Subcutaneous adipose tissue (tissue), 4 donors: ENCODE data around the gene KIAA0232. TPM values are rescaled to one million over a fixed set of nuclear protein-coding genes. Genes with fewer than 3 reads are reported as not detected.

Source experiments
- total RNA-seq, 4 donors: library from RNA; depleted of rRNA; stranded (reverse); fragments of >200 nt; gene quantifications; one replicate each; pipeline ENCODE4 v1.1.0, GENCODE V29; 2016
- TF ChIP-seq, protein P1 (sequence below): fragments of 450-650 bp; IDR thresholded peaks from one replicate; pipeline ENCODE4 v1.5.1; 2016; ENCODE audit warnings: low read depth, mild to moderate bottlenecking, control low read depth, antibody characterized with exemption, moderate library complexity

Gene KIAA0232
- total RNA-seq, 4 donors from 2014 or later, result 24.3 to 36.5 (median 31.0) TPM

DNA sequence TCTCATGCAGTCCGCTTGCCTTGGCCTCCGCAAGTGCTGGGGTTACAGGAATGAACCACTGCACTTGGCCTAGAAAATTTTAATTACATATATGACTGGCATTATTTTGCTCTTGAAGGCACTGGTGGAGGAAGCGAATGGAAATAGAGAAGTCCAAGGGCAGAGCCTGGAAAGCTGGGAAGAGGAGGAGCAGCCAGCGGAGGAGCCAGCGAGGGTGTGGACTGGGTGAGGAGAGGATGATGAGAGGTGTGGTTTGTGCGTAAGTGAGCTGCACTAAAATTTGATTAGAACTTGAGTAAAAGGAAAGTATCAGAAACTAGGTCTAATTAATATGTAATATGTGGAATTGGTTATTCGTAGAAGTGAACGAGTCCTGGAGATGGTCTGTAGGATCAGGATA, 13.3 kb downstream of the KIAA0232 start:
- TF ChIP-seq, protein P1, sequence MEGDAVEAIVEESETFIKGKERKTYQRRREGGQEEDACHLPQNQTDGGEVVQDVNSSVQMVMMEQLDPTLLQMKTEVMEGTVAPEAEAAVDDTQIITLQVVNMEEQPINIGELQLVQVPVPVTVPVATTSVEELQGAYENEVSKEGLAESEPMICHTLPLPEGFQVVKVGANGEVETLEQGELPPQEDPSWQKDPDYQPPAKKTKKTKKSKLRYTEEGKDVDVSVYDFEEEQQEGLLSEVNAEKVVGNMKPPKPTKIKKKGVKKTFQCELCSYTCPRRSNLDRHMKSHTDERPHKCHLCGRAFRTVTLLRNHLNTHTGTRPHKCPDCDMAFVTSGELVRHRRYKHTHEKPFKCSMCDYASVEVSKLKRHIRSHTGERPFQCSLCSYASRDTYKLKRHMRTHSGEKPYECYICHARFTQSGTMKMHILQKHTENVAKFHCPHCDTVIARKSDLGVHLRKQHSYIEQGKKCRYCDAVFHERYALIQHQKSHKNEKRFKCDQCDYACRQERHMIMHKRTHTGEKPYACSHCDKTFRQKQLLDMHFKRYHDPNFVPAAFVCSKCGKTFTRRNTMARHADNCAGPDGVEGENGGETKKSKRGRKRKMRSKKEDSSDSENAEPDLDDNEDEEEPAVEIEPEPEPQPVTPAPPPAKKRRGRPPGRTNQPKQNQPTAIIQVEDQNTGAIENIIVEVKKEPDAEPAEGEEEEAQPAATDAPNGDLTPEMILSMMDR, result no peak

DNA sequence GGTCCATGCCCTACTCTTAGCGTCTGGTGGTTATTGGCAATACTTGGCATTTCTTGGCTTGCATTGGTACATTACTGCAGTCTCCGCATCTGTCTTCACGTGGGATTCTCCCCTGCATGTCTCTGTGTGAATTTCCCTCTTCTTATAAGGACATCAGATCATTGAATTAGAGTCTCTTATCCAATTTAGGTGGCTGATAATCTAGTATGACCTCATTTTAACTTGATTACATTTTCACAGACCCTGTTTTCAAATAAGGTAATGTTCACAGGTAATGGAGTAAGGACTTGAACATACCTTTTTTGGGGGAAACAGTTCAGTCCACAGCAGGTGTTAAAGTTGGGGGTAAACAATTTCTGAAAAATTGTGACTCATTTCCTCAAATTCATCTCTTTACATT, 16.6 kb downstream of the KIAA0232 start:
- TF ChIP-seq, protein P1, result no peak

DNA sequence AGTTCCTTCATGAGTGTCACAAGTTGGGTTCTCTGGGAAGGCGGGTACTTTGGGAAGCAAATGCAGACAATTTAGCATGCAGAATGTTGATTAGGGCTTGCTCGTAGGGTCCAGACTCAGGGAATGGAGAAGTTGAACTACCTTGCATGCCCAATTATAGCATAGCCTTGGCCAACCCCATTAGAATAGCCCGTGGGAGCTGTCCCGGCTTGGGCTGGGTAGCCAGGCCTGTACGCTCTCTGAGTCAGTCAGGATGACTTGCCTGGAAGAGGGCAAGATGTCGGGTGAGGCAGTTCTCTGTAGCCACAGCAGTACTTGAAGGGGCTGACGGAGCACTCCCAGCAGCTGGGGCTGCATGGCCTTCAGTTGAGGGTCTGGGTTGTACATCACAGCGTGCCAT, 19.5 kb downstream of the KIAA0232 start:
- TF ChIP-seq, protein P1, result no peak

DNA sequence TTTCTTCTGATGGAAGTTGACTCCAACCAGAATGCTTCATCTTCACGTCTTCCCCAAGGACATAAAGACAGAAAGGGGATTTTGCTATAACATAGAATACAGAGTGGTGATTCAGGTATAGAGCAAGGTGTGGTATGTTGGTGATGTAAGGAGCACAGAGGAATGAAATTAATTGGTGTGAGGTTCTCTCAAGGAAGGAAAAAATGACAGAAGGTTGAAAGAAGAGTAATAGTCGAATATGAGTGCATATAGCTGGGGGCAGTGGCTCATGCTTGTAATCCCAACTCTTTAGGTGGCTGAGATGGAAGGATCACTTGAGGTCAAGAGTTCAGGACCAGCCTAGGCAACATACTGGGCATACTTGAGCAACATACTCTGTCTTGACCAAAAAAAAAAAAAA, 20.1 kb downstream of the KIAA0232 start:
- TF ChIP-seq, protein P1, result no peak

DNA sequence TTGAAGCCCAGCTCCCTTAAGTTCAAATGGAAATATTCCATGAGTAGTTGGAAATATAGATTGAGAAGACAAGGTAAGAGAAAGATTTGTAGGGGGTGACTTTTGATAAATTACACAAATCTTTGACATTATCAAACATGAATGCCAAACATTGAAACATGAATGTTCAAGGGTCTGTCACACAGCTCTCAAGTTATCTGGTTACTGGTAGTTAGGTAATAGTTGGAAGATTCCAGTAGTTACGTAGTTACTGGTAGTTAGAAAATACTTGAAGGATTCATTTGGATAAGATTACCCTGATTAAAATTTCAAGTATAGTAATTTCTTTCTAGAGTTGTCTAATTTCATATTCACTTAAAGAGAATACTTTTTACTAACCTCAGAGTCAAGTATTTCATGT, 20.7 kb downstream of the KIAA0232 start:
- TF ChIP-seq, protein P1, result no peak

DNA sequence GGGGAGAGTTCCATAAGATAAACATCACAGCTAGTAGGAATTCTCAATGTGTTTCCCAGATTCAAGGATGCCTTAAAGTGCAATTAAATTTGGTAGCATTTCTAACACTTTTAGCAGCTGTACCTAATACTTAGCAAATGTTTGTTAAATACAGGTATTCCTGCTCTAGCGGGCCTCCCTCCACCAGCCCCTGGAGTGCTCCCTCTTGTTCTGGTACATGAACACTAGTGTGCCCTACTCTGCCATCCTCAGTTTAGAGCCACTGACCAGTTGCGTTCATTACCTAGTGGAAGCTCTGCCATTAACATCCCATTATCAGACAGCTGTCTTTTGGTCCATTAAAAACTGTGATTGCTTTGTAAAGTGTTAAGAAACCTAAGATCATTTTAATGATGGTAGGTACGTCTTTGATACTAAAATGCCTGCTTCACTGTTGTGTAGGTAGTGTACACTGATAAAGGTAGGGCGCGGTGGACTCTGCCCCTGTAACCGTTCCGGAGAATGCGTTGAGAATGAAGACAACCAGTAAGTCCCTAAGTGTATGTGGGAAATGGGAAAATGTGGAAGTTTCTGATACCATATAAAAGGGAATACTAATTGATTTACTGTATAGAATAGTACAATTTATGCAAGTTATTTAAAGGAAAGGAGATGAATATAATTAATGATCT, 21.7 kb downstream of the KIAA0232 start:
- TF ChIP-seq, protein P1, result no peak

DNA sequence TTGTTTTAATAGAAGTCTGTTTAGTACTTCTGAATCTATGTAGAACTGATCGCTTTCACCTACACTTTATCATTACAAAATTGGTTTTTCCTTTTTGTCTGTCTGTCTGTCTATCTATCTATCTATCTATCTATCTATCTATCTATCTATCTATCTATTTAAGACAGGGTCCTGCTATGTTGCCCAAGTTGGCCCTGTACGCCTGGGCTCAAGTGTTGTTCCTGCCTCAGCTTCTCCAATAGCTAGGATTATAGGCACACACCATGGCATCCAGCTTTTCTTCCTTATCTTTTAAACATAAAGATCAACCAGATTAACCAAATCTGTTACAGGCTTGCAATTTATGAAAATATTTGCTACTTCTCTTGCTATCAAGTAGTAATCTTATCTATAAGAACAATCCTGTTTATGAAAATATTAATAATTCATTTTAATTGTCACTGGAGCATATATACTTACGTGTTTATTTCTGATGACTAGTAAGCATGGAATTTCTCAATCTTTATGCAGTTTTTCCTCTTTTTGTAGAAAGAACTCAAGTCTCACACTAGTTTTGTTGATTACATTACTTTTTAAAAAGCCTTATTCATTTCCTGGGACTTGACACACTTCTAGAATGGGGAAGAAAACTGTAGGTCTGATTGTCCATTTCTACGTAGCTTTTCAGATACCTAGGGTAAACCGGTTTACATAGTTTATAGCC, 24.5 kb downstream of the KIAA0232 start:
- TF ChIP-seq, protein P1, result no peak
